ENCODE results near the gene PAX5. TPM values are rescaled to one million over a fixed set of nuclear protein-coding genes. Genes with fewer than 3 reads are reported as not detected.

The PAX5 gene
- total RNA-seq, 1 experiment from 2014 or later = 0.39 TPM

DNA sequence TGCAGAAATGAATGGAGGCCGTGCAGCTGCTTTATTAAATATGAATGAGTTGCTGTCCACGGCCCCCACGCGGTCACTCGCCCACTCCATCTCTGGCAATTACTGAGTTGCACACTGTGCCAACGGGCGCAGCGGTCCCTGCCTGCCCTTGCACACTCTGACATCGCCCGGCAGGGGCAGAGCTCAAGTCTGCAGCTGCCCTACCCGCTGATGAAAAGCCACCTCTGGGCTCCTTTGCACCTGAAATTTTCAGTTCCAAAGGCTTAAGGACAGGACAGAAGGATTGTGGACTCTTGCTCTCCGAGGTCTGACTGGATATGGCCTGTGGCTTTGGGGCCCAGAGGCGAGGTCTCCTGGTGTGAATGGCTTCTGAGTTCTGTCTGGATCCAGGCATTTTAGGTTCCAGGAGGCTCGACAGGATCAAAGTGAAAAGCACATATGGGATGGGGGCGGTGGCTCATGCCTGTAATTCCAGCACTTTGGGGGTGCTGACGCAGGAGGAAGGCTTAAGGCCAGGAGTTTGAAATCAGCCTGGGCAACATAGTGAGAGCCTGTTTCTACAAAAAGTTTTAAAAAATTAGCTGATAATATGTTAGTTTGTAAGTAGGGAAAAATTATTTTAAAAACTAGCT is 201.8 kb downstream of the PAX5 start:
- no peak overlapping the region for H2BK20ac ChIP-seq (ENCODE audit: low read depth, low read length, poor library complexity, severe bottlenecking)
- no CpG with 5 or more reads among the region's 16 CpGs for WGBS (ENCODE audit: extremely low coverage, insufficient read length, low lambda C conversion rate)
- no peak overlapping the region for H3K9ac ChIP-seq (ENCODE audit: extremely low read depth, insufficient read length, low read length)
- no peaks in the 10 kb centered on the region; the same call in 1 of the 2 replicates for H3K4me1 ChIP-seq (ENCODE audit: insufficient read depth, low read length)
- no peak overlapping the region for H3K4me3 Mint-ChIP-seq
- no peak overlapping the region for H4K8ac ChIP-seq (replicated peaks; ENCODE audit: insufficient read length, low read depth, low read length)
- H3K9me3 ChIP-seq (ENCODE audit: control insufficient read depth, low read depth, low read length) = no peaks in the 10 kb centered on the region
- DNase-seq = no peak
- TF ChIP-seq CTCF (conservative IDR thresholded peaks at IDR 0.05) = no peak
- H3K23ac ChIP-seq (ENCODE audit: insufficient read length, low read depth, low read length) = no peak overlapping the region
- H4K91ac ChIP-seq (ENCODE audit: insufficient read length, low read depth, low read length) = no peak overlapping the region
- peaks cover 28 to 49% of the 10 kb centered on the region in 2 experiments for H3K4me1 Mint-ChIP-seq
- no peak overlapping the region for H3T11ph ChIP-seq (ENCODE audit: low read length)
- H3K4ac ChIP-seq (ENCODE audit: low read depth, low read length) = no peak overlapping the region
- no peaks in the 10 kb centered on the region for H4K20me1 ChIP-seq (ENCODE audit: control insufficient read depth, insufficient read depth, insufficient read length)
- no peak overlapping the region for H2BK5ac ChIP-seq (ENCODE audit: insufficient read length, low read length)
- no peak overlapping the region for H4K5ac ChIP-seq (ENCODE audit: insufficient read length, low read depth, low read length)
- no peak overlapping the region for H2BK15ac ChIP-seq (ENCODE audit: low read depth, low read length)
- H2AFZ ChIP-seq (ENCODE audit: low read length) = no peak overlapping the region
- no peak overlapping the region for H2BK12ac ChIP-seq (ENCODE audit: insufficient read length, low read depth, low read length)
- no peak overlapping the region for H2BK120ac ChIP-seq (ENCODE audit: low read depth, low read length, poor library complexity, severe bottlenecking)
- peak overlapping the region in 1 of 3 experiments; percentile 86; a peak in 1 of 7 replicates for H3K27ac Mint-ChIP-seq
- no peaks in the 10 kb centered on the region for H3K79me2 ChIP-seq (ENCODE audit: insufficient read depth, low read length)
- no peak overlapping the region for H3K56ac ChIP-seq (ENCODE audit: insufficient read length, low read depth, low read length)
- no peaks in the 10 kb centered on the region for H3K23me2 ChIP-seq (ENCODE audit: insufficient read length, low read depth, low read length, poor library complexity, severe bottlenecking)
- H3K27me3 Mint-ChIP-seq (ENCODE audit: low read depth) = peaks cover 7% of the 10 kb centered on the region
- H3K9me3 Mint-ChIP-seq = no peaks in the 10 kb centered on the region
- no peaks in the 10 kb centered on the region for H3K79me1 ChIP-seq (ENCODE audit: insufficient read depth, low read depth, low read length, poor library complexity, severe bottlenecking)
- no peaks in the 10 kb centered on the region for H3K27me3 ChIP-seq (ENCODE audit: insufficient read depth, low read length)
- no peak overlapping the region for H3K27ac ChIP-seq (ENCODE audit: insufficient read length, low read depth, low read length)
- H3K4me2 ChIP-seq (ENCODE audit: insufficient read depth, insufficient read length, low read length) = no peak overlapping the region
- H2AK5ac ChIP-seq (ENCODE audit: insufficient read length, low read length) = no peak overlapping the region
- no peaks in the 10 kb centered on the region for H3K36me3 Mint-ChIP-seq (ENCODE audit: insufficient read depth in 1 of 3, low read depth in 3 of 3)
- H3K18ac ChIP-seq (ENCODE audit: insufficient read length, low read depth, low read length) = no peak overlapping the region
- no peak overlapping the region; the same call in 1 of the 2 replicates for H3K14ac ChIP-seq (ENCODE audit: insufficient read depth, low read length)
